A549 treated with AZD9567 at 1 μM for 4 hours (cell line): ENCODE data around the gene STAT5A. TPM values are rescaled to one million over a fixed set of nuclear protein-coding genes. Genes with fewer than 3 reads are reported as not detected.

Experiments used
- total RNA-seq: library from RNA; stranded (reverse); fragments of 200-300 nt; extraction: Qiagen RNA extraction; gene quantifications from 5 replicates; pipeline ENCODE4 v1.2.3, GENCODE V29; 2022; ENCODE audit not compliant: insufficient read depth

The STAT5A gene
- 4.8 to 6.0 TPM (median 5.7 TPM) in 5 replicates for total RNA-seq

DNA sequence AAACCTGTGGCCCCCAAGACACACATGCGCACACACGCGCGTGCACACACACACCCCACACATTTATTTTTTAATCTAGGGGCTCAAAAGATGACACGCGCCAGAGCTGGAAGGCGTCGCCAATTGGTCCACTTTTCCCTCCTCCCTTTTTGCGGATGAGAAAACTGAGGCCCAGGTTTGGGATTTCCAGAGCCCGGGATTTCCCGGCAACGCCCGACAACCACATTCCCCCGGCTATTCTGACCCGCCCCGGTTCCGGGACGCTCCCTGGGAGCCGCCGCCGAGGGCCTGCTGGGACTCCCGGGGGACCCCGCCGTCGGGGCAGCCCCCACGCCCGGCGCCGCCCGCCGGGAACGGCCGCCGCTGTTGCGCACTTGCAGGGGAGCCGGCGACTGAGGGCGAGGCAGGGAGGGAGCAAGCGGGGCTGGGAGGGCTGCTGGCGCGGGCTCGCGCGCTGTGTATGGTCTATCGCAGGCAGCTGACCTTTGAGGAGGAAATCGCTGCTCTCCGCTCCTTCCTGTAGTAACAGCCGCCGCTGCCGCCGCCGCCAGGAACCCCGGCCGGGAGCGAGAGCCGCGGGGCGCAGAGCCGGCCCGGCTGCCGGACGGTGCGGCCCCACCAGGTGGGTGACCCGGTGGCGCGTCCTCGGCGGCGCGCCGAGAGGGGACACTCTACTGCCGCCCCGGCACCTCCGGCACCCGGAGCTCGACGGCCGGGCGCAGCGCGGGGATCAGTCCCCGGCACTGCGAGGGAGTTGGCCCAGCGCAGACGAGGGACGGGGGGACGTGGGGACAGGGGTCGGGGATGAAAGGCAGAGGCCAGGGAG is at the start of gene STAT5A:
Gene STAT5A (plus strand): TSS at position 522 of the 826 bp plus-strand sequence. CDS start 914 bp downstream, outside the sequence.

DNA sequence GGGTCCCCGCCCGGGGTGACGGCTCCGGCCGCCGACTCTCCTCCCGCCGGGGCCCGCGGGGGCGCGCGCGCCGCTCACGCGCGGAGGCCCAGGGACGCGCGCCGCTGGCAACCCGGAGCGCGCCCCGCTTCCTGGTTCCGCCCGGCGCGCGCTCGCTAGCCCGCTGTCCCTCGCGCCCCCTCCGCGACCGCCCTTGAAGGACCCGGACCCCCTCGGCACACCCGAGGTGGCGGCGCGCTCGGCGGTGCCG is 12.0 kb upstream of the STAT5A start, which contains the start of gene STAT5B:
Gene STAT5B (minus strand): TSS at position 33 of the 250 bp plus-strand sequence. CDS start 44,264 bp downstream, outside the sequence.

Other genes starting within 250 kb of the STAT5A start
- 0.48 to 0.79 TPM (median 0.51 TPM) in 5 replicates for gene C17orf113, start 237.9 kb upstream of the STAT5A start, total RNA-seq
- gene ZNF385C, start 190.0 kb upstream of the STAT5A start, total RNA-seq: 0.13 to 0.26 TPM (median 0.20 TPM) in 4 of 5 replicates, not detected in the other
- 0.30 to 0.42 TPM (median 0.38 TPM) in 4 of 5 replicates, not detected in the other for gene DHX58, start 175.8 kb upstream of the STAT5A start, total RNA-seq
- 28.0 to 49.2 TPM (median 46.5 TPM) in 5 replicates for gene KAT2A, start 167.1 kb upstream of the STAT5A start, total RNA-seq
- not detected in 5 replicates for gene HSPB9, start 165.7 kb upstream of the STAT5A start, total RNA-seq
- 260 to 269 TPM (median 267 TPM) in 5 replicates for gene RAB5C, start 133.5 kb upstream of the STAT5A start, total RNA-seq
- gene KCNH4, start 107.4 kb upstream of the STAT5A start, total RNA-seq: 0.26 to 0.38 TPM (median 0.29 TPM) in 4 of 5 replicates, not detected in the other
- gene HCRT, start 103.0 kb upstream of the STAT5A start, total RNA-seq: 0.16 to 0.25 TPM (median 0.22 TPM) in 3 of 5 replicates, not detected in the others
- gene GHDC, start 94.0 kb upstream of the STAT5A start, total RNA-seq: 10.5 to 19.2 TPM (median 18.5 TPM) in 5 replicates
- gene STAT5B, start 12.1 kb upstream of the STAT5A start, total RNA-seq: 23.9 to 29.1 TPM (median 27.2 TPM) in 5 replicates
- 67.5 to 78.4 TPM (median 69.2 TPM) in 5 replicates for gene STAT3, start 99.9 kb downstream of the STAT5A start, total RNA-seq
- 369 to 442 TPM (median 394 TPM) in 5 replicates for gene CAVIN1, start 134.8 kb downstream of the STAT5A start, total RNA-seq
- 35.3 to 42.8 TPM (median 36.6 TPM) in 5 replicates for gene ATP6V0A1, start 170.4 kb downstream of the STAT5A start, total RNA-seq
- 30.0 to 49.1 TPM (median 45.8 TPM) in 5 replicates for gene NAGLU, start 247.7 kb downstream of the STAT5A start, total RNA-seq